ENCODE data around the gene CD96. TPM values are rescaled to one million over a fixed set of nuclear protein-coding genes. Genes with fewer than 3 reads are reported as not detected.
"Not testable (repeated sequence)": the region's sequence is repeated elsewhere in the genome, so short reads cannot be mapped to it uniquely, and the experiment has no call there.

CD96 gene
- total RNA-seq, 2 donors from 2014 or later = 88.9 to 99.6 TPM

DNA sequence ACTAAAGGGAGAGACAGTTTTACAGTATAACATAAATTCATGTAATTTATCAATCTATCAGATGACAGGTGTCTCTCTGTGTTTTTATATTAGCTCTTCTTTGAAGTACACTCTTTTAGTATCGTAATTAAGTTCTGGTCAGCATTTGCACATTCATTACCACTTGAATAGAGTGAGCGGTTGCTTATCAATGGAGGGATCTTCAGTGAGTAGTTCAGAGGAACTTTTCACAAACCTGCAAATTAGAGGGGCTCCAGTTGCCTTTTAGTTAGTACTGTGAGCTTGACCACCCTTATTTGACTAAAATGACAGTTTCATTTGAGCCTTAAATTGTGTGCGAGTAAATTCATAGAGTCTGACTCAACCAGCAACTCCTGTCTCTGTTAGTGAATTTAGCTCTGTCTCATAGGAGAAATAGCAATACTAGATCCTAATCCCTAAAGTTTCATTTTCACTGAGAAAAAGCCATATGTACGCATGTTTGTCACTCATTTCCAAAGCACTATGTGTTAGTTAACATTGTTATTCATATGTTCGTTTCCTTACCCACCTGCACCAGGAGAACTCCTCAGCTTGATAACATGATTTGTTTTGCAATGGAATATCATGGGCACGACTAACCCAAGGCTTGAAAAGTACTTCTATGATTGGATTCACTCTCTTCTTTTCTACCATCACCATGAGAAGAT, 110.6 kb downstream of the CD96 start:
- peak overlapping the region; percentile 91 for H3K27ac Mint-ChIP-seq
- peaks cover 0 to 2% of the 10 kb centered on the region in 2 donors for H3K9me3 Mint-ChIP-seq
- H3K27me3 Mint-ChIP-seq (ENCODE audit: low read depth) = no peaks in the 10 kb centered on the region
- peaks cover 5 to 20% of the 10 kb centered on the region in 2 donors for H3K36me3 Mint-ChIP-seq (ENCODE audit: insufficient read depth in 2 of 2)
- DNase-seq (no peak), ATAC-seq (replicated peaks in 1 of 2) (peak; percentile 39 to 76)
- peak overlapping the region in 1 of 2 donors; percentile 9 for H3K4me3 Mint-ChIP-seq
- H3K4me1 Mint-ChIP-seq (ENCODE audit: low read depth) = peaks cover 17% of the 10 kb centered on the region

GRCh38 chr3:111653766-111654165, 111.8 kb downstream of the CD96 start:
- peak overlapping the region; percentile 89 for H3K27ac Mint-ChIP-seq
- peaks cover 0 to under 1% of the 10 kb centered on the region in 2 donors for H3K9me3 Mint-ChIP-seq
- ATAC-seq (replicated peaks in 1 of 2) = no peak
- peaks cover 16% of the 10 kb centered on the region for H3K4me1 Mint-ChIP-seq (ENCODE audit: low read depth)
- H3K4me3 Mint-ChIP-seq = no peak overlapping the region
- H3K36me3 Mint-ChIP-seq (ENCODE audit: insufficient read depth in 2 of 2) = peaks cover 9 to 17% of the 10 kb centered on the region in 2 donors
- DNase-seq = no peak
- no peaks in the 10 kb centered on the region for H3K27me3 Mint-ChIP-seq (ENCODE audit: low read depth)

DNA sequence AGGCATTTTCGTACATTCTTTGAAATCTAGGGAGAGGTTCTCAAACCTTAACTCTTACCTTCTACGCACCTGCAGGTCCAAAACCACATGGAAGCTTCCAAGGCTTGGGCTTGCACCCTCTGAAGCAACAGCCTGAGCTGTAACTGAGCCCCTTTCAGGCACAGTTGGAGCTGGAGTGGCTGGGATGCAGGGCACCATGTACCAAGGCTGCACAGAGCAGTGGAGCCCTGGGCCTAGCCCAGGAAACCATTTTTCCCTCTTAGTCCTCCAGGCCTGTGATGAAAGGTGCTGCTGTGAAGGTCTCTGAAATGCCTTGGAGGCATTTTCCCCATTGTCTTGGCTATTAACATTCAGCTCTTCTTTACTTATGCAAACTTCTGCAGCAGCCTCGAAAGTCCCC, 120.0 kb downstream of the CD96 start:
- ATAC-seq (replicated peaks in 1 of 2) = no peak
- Mint-ChIP-seq H3K9me3 (peaks cover 18 to 19% of the 10 kb centered on the region in 2 donors), H3K27me3 (ENCODE audit: low read depth) (no peaks in the 10 kb centered on the region), H3K27ac (no peak overlapping the region), H3K4me3 (no peak overlapping the region), H3K36me3 (ENCODE audit: insufficient read depth in 2 of 2) (peaks cover 30 to 41% of the 10 kb centered on the region in 2 donors), H3K4me1 (ENCODE audit: low read depth) (peaks cover 20% of the 10 kb centered on the region)
- DNase-seq = no peak

DNA sequence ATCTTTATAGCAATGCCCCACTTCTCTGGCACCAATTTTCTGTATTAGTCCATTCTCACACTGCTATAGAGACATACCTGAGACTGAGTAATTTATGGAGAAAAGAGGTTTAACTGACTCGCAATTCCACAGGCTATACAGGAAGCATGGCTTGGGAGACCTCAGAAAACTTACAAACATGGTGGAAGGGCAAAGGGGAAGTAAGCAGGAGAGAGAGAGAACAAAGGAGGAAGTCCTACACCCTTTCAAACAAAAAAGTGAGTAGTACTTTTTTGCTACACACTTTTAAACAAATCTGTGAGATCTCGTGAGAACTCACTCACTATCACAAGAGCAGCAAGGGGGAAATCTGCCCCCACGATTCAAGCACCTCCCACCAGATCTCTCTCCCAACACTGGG, 120.9 kb downstream of the CD96 start:
- ATAC-seq (replicated peaks in 1 of 2) = no peak
- no peak overlapping the region for H3K27ac Mint-ChIP-seq
- H3K4me1 Mint-ChIP-seq (ENCODE audit: low read depth) = peaks cover 29% of the 10 kb centered on the region

DNA sequence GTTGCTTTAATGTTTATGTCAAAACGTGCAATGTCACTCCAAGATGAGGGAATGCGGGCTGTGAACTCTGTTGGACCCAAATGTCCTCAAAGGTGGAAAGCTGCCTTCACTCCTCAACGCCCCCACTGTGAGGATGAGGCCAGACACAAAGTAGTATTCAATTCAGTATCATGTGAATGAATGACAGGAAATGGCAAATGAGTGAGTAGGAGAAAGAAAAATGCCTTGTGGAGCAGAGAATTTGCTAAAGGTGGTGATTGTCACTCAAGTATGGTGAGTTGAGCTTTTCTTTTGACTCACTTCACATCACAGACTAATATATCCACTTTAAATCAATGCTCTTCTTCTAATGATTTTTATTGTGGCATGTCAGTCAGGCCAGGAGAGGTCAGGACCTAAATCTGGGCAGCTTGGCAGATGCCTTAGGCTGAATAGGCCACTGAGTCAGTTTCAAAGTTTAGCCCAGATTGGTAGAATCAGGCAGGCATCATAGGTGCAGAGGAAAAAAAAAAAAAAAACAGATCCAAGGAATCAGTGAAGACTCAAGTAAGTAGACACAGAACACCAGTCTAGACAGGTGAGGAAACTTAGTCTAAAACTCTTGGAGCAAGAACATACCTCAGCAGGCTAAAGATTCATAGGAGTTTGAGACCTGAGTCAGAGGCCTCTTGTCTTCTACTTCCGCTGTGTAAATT, 124.2 kb downstream of the CD96 start:
- Mint-ChIP-seq H3K36me3 (ENCODE audit: insufficient read depth in 2 of 2) (peaks cover 17 to 26% of the 10 kb centered on the region in 2 donors), H3K4me1 (ENCODE audit: low read depth) (peaks cover 52% of the 10 kb centered on the region), H3K27me3 (ENCODE audit: low read depth) (no peaks in the 10 kb centered on the region), H3K4me3 (peak overlapping the region; percentile 8 to 73), H3K9me3 (peaks cover 11% of the 10 kb centered on the region in 2 donors), H3K27ac (peak overlapping the region; percentile 85)
- DNase-seq = no peak
- peak; percentile 8 to 56 for ATAC-seq (replicated peaks in 1 of 2)

More for the DNA sequence above, 120.9 kb downstream of the CD96 start:
- Mint-ChIP-seq H3K36me3 (ENCODE audit: insufficient read depth in 2 of 2) (peaks cover 30 to 41% of the 10 kb centered on the region in 2 donors), H3K4me3 (no peak overlapping the region), H3K27me3 (ENCODE audit: low read depth) (no peaks in the 10 kb centered on the region), H3K9me3 (peaks cover 18 to 19% of the 10 kb centered on the region in 2 donors)
- DNase-seq = no peak

DNA sequence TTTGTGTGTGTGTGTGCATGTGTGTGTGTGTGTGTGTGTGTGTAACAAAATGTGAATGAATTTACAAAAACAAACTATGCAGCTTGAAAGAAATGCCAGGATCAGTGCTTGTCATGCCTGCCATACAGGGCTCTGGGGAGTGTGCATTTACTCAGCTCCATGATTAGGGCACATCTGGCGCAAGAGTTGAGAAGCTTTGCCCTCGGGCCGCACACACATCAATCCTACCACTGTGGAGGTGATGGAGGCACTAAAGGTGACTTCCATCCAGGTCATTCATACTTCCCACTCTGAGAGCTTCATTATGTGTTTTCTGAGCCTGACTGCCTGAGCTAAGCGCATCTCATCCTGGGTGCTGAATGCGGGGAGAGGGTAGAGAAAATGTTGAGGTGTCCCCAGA, 125.2 kb downstream of the CD96 start:
- Mint-ChIP-seq H3K9me3 (peaks cover 9 to 10% of the 10 kb centered on the region in 2 donors), H3K4me3 (peak overlapping the region; percentile 25 to 58), H3K36me3 (ENCODE audit: insufficient read depth in 2 of 2) (peaks cover 14 to 19% of the 10 kb centered on the region in 2 donors), H3K4me1 (ENCODE audit: low read depth) (peaks cover 59% of the 10 kb centered on the region), H3K27me3 (ENCODE audit: low read depth) (no peaks in the 10 kb centered on the region), H3K27ac (peak overlapping the region; percentile 19)
- ATAC-seq (replicated peaks in 1 of 2) (no peak), DNase-seq (no peak)

- Mint-ChIP-seq H3K36me3 (ENCODE audit: insufficient read depth in 2 of 2) (peaks cover 11 to 13% of the 10 kb centered on the region in 2 donors), H3K4me1 (ENCODE audit: low read depth) (peaks cover 64% of the 10 kb centered on the region), H3K27ac (peak overlapping the region; percentile 19), H3K9me3 (peaks cover 5 to 7% of the 10 kb centered on the region in 2 donors), H3K4me3 (peak overlapping the region; percentile 25 to 58), H3K27me3 (ENCODE audit: low read depth) (no peaks in the 10 kb centered on the region)
- DNase-seq (peak; percentile 65 to 73), ATAC-seq (replicated peaks in 1 of 2) (peak; percentile 93 to 96)
Observed at GRCh38 chr3:111667621-111668239, 125.7 kb downstream of the CD96 start.

DNA sequence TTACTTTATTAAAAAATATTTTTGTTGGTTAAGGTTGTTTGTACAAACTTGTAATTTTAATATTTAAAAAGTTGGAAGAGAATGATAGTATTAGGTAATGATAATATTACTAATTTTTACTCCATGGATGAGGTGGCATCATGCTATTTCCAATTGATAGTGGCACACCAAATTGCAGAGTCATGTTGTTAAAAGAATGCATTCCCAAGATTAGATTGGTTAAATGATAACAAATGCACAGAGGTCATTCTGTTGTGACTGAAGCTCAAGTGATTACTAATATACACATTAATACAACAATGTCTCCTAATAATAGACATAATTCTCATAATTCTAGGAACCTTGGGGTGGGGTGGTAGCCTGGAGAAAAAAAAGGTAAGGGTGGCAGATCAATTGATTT, 126.3 kb downstream of the CD96 start:
- Mint-ChIP-seq H3K27ac (no peak overlapping the region), H3K27me3 (ENCODE audit: low read depth) (no peaks in the 10 kb centered on the region)
- DNase-seq = no peak

GRCh38 chr3:111668888-111669488, 127.0 kb downstream of the CD96 start:
- Mint-ChIP-seq H3K27me3 (ENCODE audit: low read depth) (no peaks in the 10 kb centered on the region), H3K36me3 (ENCODE audit: insufficient read depth in 2 of 2) (peaks cover 4 to 6% of the 10 kb centered on the region in 2 donors), H3K9me3 (peaks cover 3% of the 10 kb centered on the region in 2 donors), H3K4me3 (peak overlapping the region in 1 of 2 donors; percentile 63), H3K27ac (no peak overlapping the region), H3K4me1 (ENCODE audit: low read depth) (peaks cover 77% of the 10 kb centered on the region)
- DNase-seq (no peak), ATAC-seq (replicated peaks in 1 of 2) (peak in 1 of 2 donors; percentile 38)

More for the DNA sequence above, 126.3 kb downstream of the CD96 start:
- H3K9me3 Mint-ChIP-seq = peaks cover 3 to 4% of the 10 kb centered on the region in 2 donors
- peaks cover 8 to 10% of the 10 kb centered on the region in 2 donors for H3K36me3 Mint-ChIP-seq (ENCODE audit: insufficient read depth in 2 of 2)
- H3K4me1 Mint-ChIP-seq (ENCODE audit: low read depth) = peaks cover 70% of the 10 kb centered on the region
- ATAC-seq (replicated peaks in 1 of 2) = no peak
- H3K4me3 Mint-ChIP-seq = no peak overlapping the region

- no peak overlapping the region for H3K27ac Mint-ChIP-seq
- peaks cover 2 to 5% of the 10 kb centered on the region in 2 donors for H3K36me3 Mint-ChIP-seq (ENCODE audit: insufficient read depth in 2 of 2)
- no peak for ATAC-seq (replicated peaks in 1 of 2)
- no peak for DNase-seq
- no peaks in the 10 kb centered on the region for H3K27me3 Mint-ChIP-seq (ENCODE audit: low read depth)
- no peak overlapping the region for H3K4me3 Mint-ChIP-seq
- peaks cover 78% of the 10 kb centered on the region for H3K4me1 Mint-ChIP-seq (ENCODE audit: low read depth)
- H3K9me3 Mint-ChIP-seq = no peaks in the 10 kb centered on the region
Observed at GRCh38 chr3:111669926-111670630, 128.1 kb downstream of the CD96 start.

DNA sequence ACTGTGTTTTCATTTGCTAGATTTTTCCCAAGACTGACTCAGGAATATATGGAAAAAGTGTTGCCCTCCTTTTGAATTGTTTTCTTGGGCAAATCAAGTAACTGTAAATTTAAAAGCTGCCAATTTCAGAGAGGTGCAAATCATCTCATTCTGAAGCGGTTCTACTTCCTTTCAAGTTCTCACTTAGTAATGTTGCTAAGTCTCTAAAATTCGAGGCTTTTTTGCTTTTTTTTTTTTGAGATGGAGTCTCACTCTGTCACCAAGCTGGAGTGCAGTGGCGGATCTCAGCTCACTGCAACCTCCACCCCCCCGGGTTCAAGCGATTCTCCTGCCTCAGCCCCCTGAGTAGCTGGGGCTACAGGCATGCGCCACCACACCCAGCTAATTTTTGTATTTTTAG, 130.5 kb downstream of the CD96 start:
- not testable (repeated sequence) for ATAC-seq (replicated peaks in 1 of 2); H3K27me3 Mint-ChIP-seq (ENCODE audit: low read depth); H3K27ac Mint-ChIP-seq; DNase-seq; H3K36me3 Mint-ChIP-seq (ENCODE audit: insufficient read depth in 2 of 2); H3K9me3 Mint-ChIP-seq
- Mint-ChIP-seq H3K4me3 (peak overlapping the region; percentile 23 to 85), H3K4me1 (ENCODE audit: low read depth) (peaks cover 78% of the 10 kb centered on the region)

DNA sequence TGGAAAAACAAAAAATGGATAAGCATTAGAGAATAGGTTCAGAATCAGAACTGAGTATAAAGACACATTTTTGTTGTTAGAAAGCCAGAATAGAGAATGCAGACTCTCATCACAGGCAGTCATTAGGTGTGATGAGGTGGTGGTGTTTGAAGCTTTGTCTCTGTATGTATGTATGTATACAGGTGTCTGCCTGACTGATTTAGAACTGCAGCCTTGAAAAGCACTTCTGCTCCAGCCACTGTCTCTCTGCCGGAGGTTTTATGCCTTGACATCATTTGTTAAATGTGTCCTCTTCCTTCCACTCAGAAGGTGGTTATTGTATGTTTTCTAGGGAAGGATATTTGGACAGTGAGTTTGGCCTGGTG, 133.8 kb downstream of the CD96 start:
- Mint-ChIP-seq H3K36me3 (ENCODE audit: insufficient read depth in 2 of 2) (peaks cover 2 to 6% of the 10 kb centered on the region in 2 donors), H3K4me1 (ENCODE audit: low read depth) (peaks cover 84% of the 10 kb centered on the region), H3K9me3 (no peaks in the 10 kb centered on the region), H3K4me3 (peak overlapping the region; percentile 85 to 96), H3K27ac (peak overlapping the region; percentile 86), H3K27me3 (ENCODE audit: low read depth) (no peaks in the 10 kb centered on the region)
- ATAC-seq (replicated peaks in 1 of 2) (no peak), DNase-seq (no peak)

Data from activated T-cell treated with anti-CD3 and anti-CD28 coated beads, Interleukin-2, amount 50 U/mL, for 72 hours (primary cell).